Right lobe of liver (tissue), 4 donors: ENCODE measurements around the gene RASL10A.

Source experiments
- CTCF ChIP-seq, 4 donors: fragments of 200-600 bp in 3 of 4; fragments of 450-650 bp in 1 of 4; IDR thresholded peaks; one replicate each; pipeline versions ENCODE4 v1.5.1 to v1.8.0; 2016 to 2022; ENCODE audit warnings: antibody characterized with exemption in 4 of 4, mild to moderate bottlenecking in 2 of 4
- POLR2A ChIP-seq: fragments of 450-650 bp; IDR thresholded peaks from one replicate; pipeline ENCODE4 v1.6.1; 2017; ENCODE audit warnings: antibody characterized with exemption, mild to moderate bottlenecking
- donor health status: DM: no; HTN: no; CAD: no.
- donor health status: DM: no; HTN: no; CAD: no.
- donor health status: DM: no; HTN: yes; CAD: no.

GRCh38 chr22:29330753-29331152 lies 15.3 kb upstream of the RASL10A start:
- TF ChIP-seq CTCF (IDR thresholded peaks at IDR 0.05) (no peak), POLR2A (no peak)
